CD4-positive, alpha-beta memory T cell (primary cell): ENCODE measurements around the gene LRCOL1. TPM values are rescaled to one million over a fixed set of nuclear protein-coding genes. Genes with fewer than 3 reads are reported as not detected.
A peak's percentile ranks its signal among the peaks of the same experiment; 100 is the strongest.

ENCODE experiments used
- CTCF ChIA-PET: fragments of 350-600 bp; sonication (Branson Sonifier 250); formaldehyde crosslinking; loops from one replicate; lab custom pipeline; 2021; ENCODE audit warnings: inconsistent platforms; ENCODE audit not compliant: partially characterized antibody; lab: Charles Lee
- POLR2A ChIA-PET: fragments of 350-600 bp; sonication (Branson Sonifier 250); formaldehyde crosslinking; loops from one replicate; lab custom pipeline; 2021; ENCODE audit not compliant: partially characterized antibody; lab: Charles Lee
- DNase-seq, 5 donors: peaks; one replicate each; pipeline versions ENCODE4 v3.0.0 to v3.0.0-alpha.2; 2020 to 2022; ENCODE audit warnings: mixed read lengths in 1 of 5
- H3K27ac ChIP-seq: one replicate; pipeline ENCODE4 v1.7.0; 2013; ENCODE audit warnings: low read depth, low read length
- H3K27me3 ChIP-seq: 2 replicates; pipeline ENCODE4 v1.7.0; 2013; ENCODE audit warnings: mild to moderate bottlenecking, low read length, moderate library complexity; ENCODE audit not compliant: insufficient read depth
- H3K36me3 ChIP-seq: 2 replicates; pipeline ENCODE4 v1.7.0; 2013; ENCODE audit warnings: mild to moderate bottlenecking, low read length, moderate library complexity; ENCODE audit not compliant: insufficient read depth
- H3K4me1 ChIP-seq: 2 replicates; pipeline ENCODE4 v1.7.0; 2013; ENCODE audit warnings: mild to moderate bottlenecking, low read length, moderate library complexity; ENCODE audit not compliant: insufficient read depth
- H3K4me3 ChIP-seq, 2 donors: one replicate each; pipeline ENCODE4 v1.7.0; 2013; ENCODE audit warnings: low read length in 2 of 2, mild to moderate bottlenecking in 1 of 2
- H3K9me3 ChIP-seq, 2 donors: one replicate each; pipeline ENCODE4 v1.7.0; 2013; ENCODE audit warnings: low read length in 2 of 2, control low read depth in 1 of 2; ENCODE audit not compliant: control insufficient read depth in 1 of 2
- H3K27ac Mint-ChIP-seq, 7 donors: one replicate each; pipeline ENCODE4 v1.8.0; 2020 to 2021; ENCODE audit warnings: mixed read lengths in 7 of 7, mild to moderate bottlenecking in 6 of 7, inconsistent platforms in 3 of 7, moderate library complexity in 3 of 7
- H3K27me3 Mint-ChIP-seq, 2 donors: one replicate each; pipeline ENCODE4 v1.8.0; 2020 to 2021; ENCODE audit warnings: mixed read lengths in 2 of 2
- H3K36me3 Mint-ChIP-seq, 2 donors: one replicate each; pipeline ENCODE4 v1.8.0; 2020 to 2021; ENCODE audit warnings: mixed read lengths in 2 of 2, inconsistent platforms in 1 of 2, mild to moderate bottlenecking in 1 of 2
- H3K4me1 Mint-ChIP-seq, 4 donors: one replicate each; pipeline ENCODE4 v1.8.0; 2020 to 2021; ENCODE audit warnings: mixed read lengths in 4 of 4, mild to moderate bottlenecking in 1 of 4
- H3K4me3 Mint-ChIP-seq, 8 donors: one replicate each; pipeline ENCODE4 v1.8.0; 2020 to 2021; ENCODE audit warnings: mixed read lengths in 8 of 8, mild to moderate bottlenecking in 7 of 8, moderate library complexity in 6 of 8, inconsistent platforms in 3 of 8
- H3K9me3 Mint-ChIP-seq, 8 donors: one replicate each; pipeline ENCODE4 v1.8.0; 2020 to 2021; ENCODE audit warnings: mixed read lengths in 8 of 8, mild to moderate bottlenecking in 5 of 8, inconsistent platforms in 3 of 8, moderate library complexity in 1 of 8
- intact Hi-C: fragments of 100-400 bp; cut with micrococcal nuclease; formaldehyde crosslinking; loops from one replicate; pipeline ENCODE4 v1.15.1; 2023
- polyA plus RNA-seq, 2 donors: library from polyadenylated mRNA; unstranded; fragments of 300-500 nt; fragmentation: Illumina TruSeq; gene quantifications; one replicate each; pipeline ENCODE4 v1.2.3, GENCODE V29; 2021
- total RNA-seq, 2 experiments: library from RNA; stranded (reverse); gene quantifications; one replicate each; pipeline ENCODE4 v1.2.3, GENCODE V29; 2021

The LRCOL1 gene
- total and polyA plus RNA-seq, 4 experiments from 2014 or later = not detected

DNA sequence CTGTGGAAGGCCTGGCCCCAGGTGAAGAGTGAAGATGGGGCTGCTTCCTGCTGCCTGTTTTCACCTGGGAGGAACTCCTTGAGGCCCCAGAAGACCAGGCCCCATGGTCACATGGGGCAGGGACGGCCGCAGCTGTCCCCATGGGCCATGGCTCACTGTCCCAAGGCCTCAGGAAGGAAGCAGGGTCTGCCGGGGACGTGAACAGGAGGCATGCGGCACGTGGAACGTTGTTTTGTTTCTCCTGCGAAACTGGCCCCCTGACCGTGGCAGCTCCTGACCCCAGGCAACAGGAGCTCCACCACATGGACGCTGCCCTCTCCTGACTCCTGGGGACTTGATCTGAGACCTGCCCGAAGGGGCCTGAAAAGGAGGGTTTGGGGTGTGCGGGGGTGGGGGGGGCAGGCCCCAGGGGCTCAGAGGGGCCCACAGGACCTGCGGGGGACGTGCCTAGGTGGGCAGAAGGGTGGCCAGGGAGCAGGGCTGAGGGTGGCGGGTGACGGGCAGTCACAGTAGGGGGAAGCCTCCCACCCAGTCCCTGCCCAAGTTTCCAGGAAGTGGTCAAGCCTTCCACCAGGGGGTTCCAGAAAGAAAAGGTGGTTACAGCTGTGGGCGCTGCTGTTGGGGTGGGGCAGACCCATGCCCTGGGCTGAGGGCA lies 41.4 kb downstream of the LRCOL1 start:
- Histone ChIP-seq H3K4me3 (no peak overlapping the region), H3K9me3 (no peaks in the 10 kb centered on the region), H3K27me3 (no peaks in the 10 kb centered on the region), H3K27ac (no peak overlapping the region), H3K36me3 (no peaks in the 10 kb centered on the region), H3K4me1 (no peaks in the 10 kb centered on the region)
- H3K4me1 Mint-ChIP-seq = peaks cover 0 to 9% (median 0%) of the 10 kb centered on the region in 4 donors
- peaks cover 0 to 15% of the 10 kb centered on the region in 2 donors for H3K36me3 Mint-ChIP-seq
- intact Hi-C loops = no loop called here
- ChIA-PET POLR2A (interaction anchor here (1.2 kb wide), 1 partner anchor 11 kb away, joined by 4 read pairs; no protein-coding TSS in a partner anchor), CTCF (interaction anchor here (1.0 kb wide), 1 partner anchor 8 kb away, joined by 3 read pairs; no protein-coding TSS in a partner anchor)
- no peaks in the 10 kb centered on the region for H3K9me3 Mint-ChIP-seq
- H3K27me3 Mint-ChIP-seq = no peaks in the 10 kb centered on the region
- peak overlapping the region in 1 of 7 donors; percentile 70 for H3K27ac Mint-ChIP-seq
- no peak overlapping the region for H3K4me3 Mint-ChIP-seq
- DNase-seq = no peak

DNA sequence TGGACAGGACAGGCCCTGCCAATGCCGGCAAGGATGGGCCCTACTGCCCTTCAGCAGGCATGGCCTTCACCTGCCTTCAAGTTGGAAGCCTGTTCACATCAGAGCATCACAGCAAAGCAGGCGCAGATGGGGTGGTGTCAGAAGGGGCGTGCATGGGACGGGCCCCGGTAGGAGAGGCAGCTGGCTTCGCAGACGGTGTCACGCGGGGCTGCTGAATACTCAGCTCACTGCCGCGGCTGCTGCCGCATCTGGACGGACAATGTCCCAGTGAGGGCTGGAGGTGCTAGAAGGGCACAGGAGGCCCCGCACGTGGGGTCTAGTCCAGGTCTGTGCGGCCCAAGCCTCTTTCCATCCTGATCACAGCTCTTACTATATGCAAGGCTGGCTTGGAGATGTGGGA lies 42.1 kb downstream of the LRCOL1 start:
- no peak for DNase-seq
- ChIA-PET POLR2A (interaction anchor here (1.2 kb wide), 1 partner anchor 10 kb away, joined by 4 read pairs; no protein-coding TSS in a partner anchor), CTCF (interaction anchor here (0.6 kb wide), 1 partner anchor 76 kb away, joined by 3 read pairs; no protein-coding TSS in a partner anchor)
- Histone ChIP-seq H3K4me3 (no peak overlapping the region), H3K27me3 (no peaks in the 10 kb centered on the region), H3K36me3 (no peaks in the 10 kb centered on the region), H3K9me3 (no peaks in the 10 kb centered on the region), H3K27ac (no peak overlapping the region), H3K4me1 (no peaks in the 10 kb centered on the region)
- intact Hi-C loops = no loop called here
- Mint-ChIP-seq H3K4me1 (peaks cover 0 to 12% (median 0%) of the 10 kb centered on the region in 4 donors), H3K9me3 (no peaks in the 10 kb centered on the region), H3K36me3 (peaks cover 0 to 17% of the 10 kb centered on the region in 2 donors), H3K27ac (no peak overlapping the region), H3K27me3 (no peaks in the 10 kb centered on the region), H3K4me3 (no peak overlapping the region)

DNA sequence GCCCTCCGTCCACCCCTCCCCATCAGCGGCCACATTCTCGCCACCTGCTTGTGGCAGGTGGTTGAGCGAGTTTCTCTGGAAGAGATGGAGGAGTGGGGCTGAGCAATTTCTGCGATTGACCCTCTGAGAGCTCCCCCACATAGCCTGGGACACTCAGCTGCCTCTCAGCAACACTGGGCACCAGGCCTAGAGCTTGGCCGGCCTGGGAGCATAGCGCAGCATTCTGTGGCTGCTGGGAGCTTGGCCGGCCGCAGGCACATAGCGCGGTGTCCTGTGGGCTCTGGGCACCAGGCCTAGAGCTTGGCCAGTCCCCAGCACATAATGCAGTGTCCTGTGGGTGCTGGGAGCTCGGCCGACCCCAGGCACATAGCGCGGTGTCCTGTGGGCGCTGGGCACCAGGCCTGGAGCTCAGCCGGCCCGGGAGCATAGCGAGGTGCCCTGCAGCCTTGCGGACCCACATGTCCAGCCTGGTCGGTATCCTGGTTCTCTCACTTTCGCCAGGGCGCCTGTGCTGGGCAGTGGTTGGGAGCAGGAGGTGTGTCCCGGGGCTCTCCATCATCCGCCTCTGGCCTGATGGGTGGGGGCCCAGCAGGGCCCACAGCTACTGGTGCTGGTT lies 43.8 kb downstream of the LRCOL1 start:
- no peaks in the 10 kb centered on the region for H3K9me3 Mint-ChIP-seq
- H3K36me3 Mint-ChIP-seq = peaks cover 0 to 15% of the 10 kb centered on the region in 2 donors
- CTCF ChIA-PET = no interaction called here
- H3K27ac Mint-ChIP-seq = no peak overlapping the region
- H3K36me3 ChIP-seq = no peaks in the 10 kb centered on the region
- H3K27me3 ChIP-seq = no peaks in the 10 kb centered on the region
- H3K4me3 ChIP-seq = no peak overlapping the region
- H3K4me1 Mint-ChIP-seq = peaks cover 0 to 13% (median 0%) of the 10 kb centered on the region in 4 donors
- POLR2A ChIA-PET = no interaction called here
- no peaks in the 10 kb centered on the region for H3K27me3 Mint-ChIP-seq
- intact Hi-C loops = no loop called here
- H3K4me1 ChIP-seq = no peaks in the 10 kb centered on the region
- H3K9me3 ChIP-seq = no peaks in the 10 kb centered on the region
- H3K4me3 Mint-ChIP-seq = no peak overlapping the region
- no peak overlapping the region for H3K27ac ChIP-seq
- DNase-seq = no peak

DNA sequence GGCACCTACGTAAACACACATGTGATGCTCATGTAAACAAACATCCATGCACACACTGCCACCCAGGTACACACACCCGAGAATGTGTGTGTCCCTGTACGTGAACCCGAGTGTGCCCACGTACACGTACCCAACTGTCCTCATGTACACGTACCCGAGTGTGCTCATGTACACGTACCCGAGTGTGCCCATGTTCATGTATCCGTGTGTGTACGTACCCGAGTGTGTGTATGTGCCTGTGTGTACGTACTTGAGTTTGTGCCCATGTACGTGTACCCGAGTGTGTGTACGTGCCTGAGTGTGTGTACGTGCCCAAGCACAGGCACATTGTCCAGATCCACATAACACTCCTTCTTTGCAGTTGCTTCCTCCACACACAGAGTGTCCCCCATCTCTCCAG lies 45.0 kb downstream of the LRCOL1 start:
- Mint-ChIP-seq H3K4me1 (peaks cover 0 to 13% (median 3%) of the 10 kb centered on the region in 4 donors), H3K27ac (peak overlapping the region in 1 of 7 donors; percentile 57), H3K36me3 (peaks cover 0 to 13% of the 10 kb centered on the region in 2 donors), H3K4me3 (no peak overlapping the region), H3K27me3 (no peaks in the 10 kb centered on the region), H3K9me3 (no peaks in the 10 kb centered on the region)
- POLR2A ChIA-PET = no interaction called here
- Histone ChIP-seq H3K27me3 (no peaks in the 10 kb centered on the region), H3K9me3 (no peaks in the 10 kb centered on the region), H3K4me1 (peaks cover 8% of the 10 kb centered on the region), H3K4me3 (no peak overlapping the region), H3K36me3 (no peaks in the 10 kb centered on the region), H3K27ac (no peak overlapping the region)
- intact Hi-C loops = no loop called here
- CTCF ChIA-PET = no interaction called here
- DNase-seq = no peak

DNA sequence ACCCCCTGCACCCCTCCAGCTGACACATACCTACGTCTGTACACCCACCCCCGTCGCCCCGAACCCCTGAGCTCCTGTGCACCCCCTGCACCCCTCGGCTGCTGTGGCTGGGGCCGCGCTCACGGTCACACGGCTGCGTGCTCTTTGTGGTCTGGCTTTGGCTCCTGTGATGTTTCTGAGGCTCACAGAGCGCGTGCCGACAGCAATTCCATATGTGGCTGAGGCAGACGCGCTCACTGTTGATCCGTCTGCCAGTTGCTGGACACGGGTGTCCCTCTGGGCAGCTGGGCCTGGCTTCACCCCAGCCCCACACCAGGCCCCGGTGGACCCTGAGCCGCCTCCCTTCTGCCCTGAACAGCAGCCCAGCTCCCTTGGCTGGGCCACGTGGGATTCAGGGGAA lies 46.5 kb downstream of the LRCOL1 start:
- H3K27me3 Mint-ChIP-seq = peaks cover 0 to under 1% of the 10 kb centered on the region in 2 donors

DNA sequence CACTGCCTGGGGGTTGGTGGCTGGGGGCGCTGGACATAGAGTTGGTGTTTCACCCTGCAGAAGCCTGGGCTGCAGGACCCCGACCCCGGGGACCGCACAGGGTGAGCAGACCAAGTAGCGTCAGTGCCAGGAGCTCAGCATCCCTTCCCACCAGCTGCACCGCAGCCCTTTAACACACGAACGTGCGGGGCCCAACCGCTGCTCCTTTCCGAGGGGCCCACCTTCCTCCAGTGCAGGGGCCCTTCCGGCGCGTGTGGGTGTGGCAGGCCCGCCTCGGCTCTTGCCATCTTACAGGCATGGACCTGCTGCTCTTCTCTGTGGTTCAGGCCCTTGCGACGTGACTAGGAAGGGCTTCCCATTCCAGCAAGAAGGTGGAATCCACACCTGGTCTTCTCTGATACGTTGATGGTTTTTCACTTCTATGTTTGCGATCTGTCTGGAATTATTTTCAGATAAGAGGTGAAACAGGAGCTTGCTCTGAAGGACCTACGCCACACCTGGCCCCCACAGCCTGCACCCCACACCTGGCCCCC lies 47.8 kb downstream of the LRCOL1 start:
- Histone ChIP-seq H3K36me3 (no peaks in the 10 kb centered on the region), H3K9me3 (no peaks in the 10 kb centered on the region), H3K4me3 (no peak overlapping the region), H3K4me1 (peaks cover 24% of the 10 kb centered on the region), H3K27ac (no peak overlapping the region), H3K27me3 (no peaks in the 10 kb centered on the region)
- Mint-ChIP-seq H3K4me3 (no peak overlapping the region), H3K27me3 (peaks cover 0 to 2% of the 10 kb centered on the region in 2 donors), H3K9me3 (no peaks in the 10 kb centered on the region), H3K4me1 (peaks cover 6 to 27% (median 14%) of the 10 kb centered on the region in 4 donors), H3K36me3 (peaks cover 0 to 13% of the 10 kb centered on the region in 2 donors), H3K27ac (no peak overlapping the region)
- intact Hi-C loops = no loop called here
- CTCF ChIA-PET = interaction anchor here (1.3 kb wide), 1 partner anchor 148 kb away, joined by 3 read pairs; no protein-coding TSS in a partner anchor
- no peak for DNase-seq
- POLR2A ChIA-PET = no interaction called here

More for the DNA sequence above, 46.5 kb downstream of the LRCOL1 start:
- no peaks in the 10 kb centered on the region for H3K9me3 ChIP-seq
- H3K4me1 ChIP-seq = peaks cover 15% of the 10 kb centered on the region
- no peaks in the 10 kb centered on the region for H3K27me3 ChIP-seq
- DNase-seq = no peak
- Mint-ChIP-seq H3K27ac (no peak overlapping the region), H3K4me1 (peaks cover 2 to 18% (median 7%) of the 10 kb centered on the region in 4 donors), H3K36me3 (peaks cover 0 to 13% of the 10 kb centered on the region in 2 donors), H3K4me3 (no peak overlapping the region), H3K9me3 (no peaks in the 10 kb centered on the region)
- no peak overlapping the region for H3K27ac ChIP-seq
- ChIA-PET CTCF (no interaction called here), POLR2A (no interaction called here)
- intact Hi-C loops = no loop called here
- H3K4me3 ChIP-seq = no peak overlapping the region
- H3K36me3 ChIP-seq = no peaks in the 10 kb centered on the region
